Muscle layer of duodenum (tissue), 2 donors: Measurements from ENCODE around the gene INPP4B.

Source experiments
- H3K27ac ChIP-seq: one replicate; pipeline ENCODE4 v1.7.0; 2013; ENCODE audit warnings: mild to moderate bottlenecking, low read length
- H3K27me3 ChIP-seq: one replicate; pipeline ENCODE4 v1.7.0; 2013; ENCODE audit warnings: low read depth, mild to moderate bottlenecking, control low read depth, low read length
- H3K36me3 ChIP-seq, 2 donors: one replicate each; pipeline ENCODE4 v1.7.0; 2013; ENCODE audit warnings: low read length in 2 of 2, control low read depth in 1 of 2, mild to moderate bottlenecking in 1 of 2; ENCODE audit not compliant: insufficient read depth in 2 of 2, control insufficient read depth in 1 of 2
- H3K4me1 ChIP-seq, 2 donors: one replicate each; pipeline ENCODE4 v1.7.0; 2013; ENCODE audit warnings: low read length in 2 of 2, mild to moderate bottlenecking in 2 of 2, control low read depth in 1 of 2, moderate library complexity in 1 of 2; ENCODE audit not compliant: insufficient read depth in 2 of 2, control insufficient read depth in 1 of 2
- H3K4me3 ChIP-seq, 2 donors: one replicate each; pipeline ENCODE4 v1.7.0; 2013; ENCODE audit warnings: low read length in 2 of 2, low read depth in 1 of 2, mild to moderate bottlenecking in 1 of 2
- H3K9me3 ChIP-seq, 2 donors: one replicate each; pipeline ENCODE4 v1.7.0; 2013; ENCODE audit warnings: low read length in 2 of 2, control low read depth in 1 of 2, mild to moderate bottlenecking in 1 of 2; ENCODE audit not compliant: control insufficient read depth in 1 of 2
- donor health status: healthy.

INPP4B gene

GRCh38 chr4:142420311-142421095 is 425.6 kb downstream of the INPP4B start:
- Histone ChIP-seq H3K27ac (no peak overlapping the region), H3K4me3 (no peak overlapping the region), H3K4me1 (no peaks in the 10 kb centered on the region)

GRCh38 chr4:142419712-142420111 is 426.4 kb downstream of the INPP4B start:
- Histone ChIP-seq H3K4me3 (no peak overlapping the region), H3K4me1 (no peaks in the 10 kb centered on the region), H3K9me3 (no peaks in the 10 kb centered on the region), H3K36me3 (no peaks in the 10 kb centered on the region), H3K27me3 (no peaks in the 10 kb centered on the region), H3K27ac (no peak overlapping the region)

More at GRCh38 chr4:142420311-142421095, 425.6 kb downstream of the INPP4B start:
- Histone ChIP-seq H3K36me3 (no peaks in the 10 kb centered on the region), H3K27me3 (no peaks in the 10 kb centered on the region), H3K9me3 (no peaks in the 10 kb centered on the region)

GRCh38 chr4:142418697-142419096 is 427.4 kb downstream of the INPP4B start:
- Histone ChIP-seq H3K4me1 (no peaks in the 10 kb centered on the region), H3K36me3 (no peaks in the 10 kb centered on the region), H3K9me3 (no peaks in the 10 kb centered on the region), H3K27me3 (no peaks in the 10 kb centered on the region), H3K4me3 (no peak overlapping the region), H3K27ac (no peak overlapping the region)

- Histone ChIP-seq H3K27me3 (no peaks in the 10 kb centered on the region), H3K9me3 (no peaks in the 10 kb centered on the region), H3K4me3 (no peak overlapping the region), H3K4me1 (no peaks in the 10 kb centered on the region), H3K36me3 (no peaks in the 10 kb centered on the region), H3K27ac (no peak overlapping the region)
Measured at GRCh38 chr4:142416711-142417275, 429.3 kb downstream of the INPP4B start.

GRCh38 chr4:142416121-142416520 is 430.0 kb downstream of the INPP4B start:
- no peaks in the 10 kb centered on the region for H3K9me3 ChIP-seq
- no peak overlapping the region for H3K27ac ChIP-seq
- H3K36me3 ChIP-seq, result no peaks in the 10 kb centered on the region
- H3K4me3 ChIP-seq, result no peak overlapping the region
- H3K4me1 ChIP-seq, result no peaks in the 10 kb centered on the region
- no peaks in the 10 kb centered on the region for H3K27me3 ChIP-seq

- no peaks in the 10 kb centered on the region for H3K4me1 ChIP-seq
- H3K27ac ChIP-seq, result no peak overlapping the region
- H3K4me3 ChIP-seq, result no peak overlapping the region
- no peaks in the 10 kb centered on the region for H3K9me3 ChIP-seq
- no peaks in the 10 kb centered on the region for H3K27me3 ChIP-seq
- H3K36me3 ChIP-seq, result no peaks in the 10 kb centered on the region
Measured at GRCh38 chr4:142414366-142414990, 431.6 kb downstream of the INPP4B start.

- no peak overlapping the region for H3K4me3 ChIP-seq
- no peaks in the 10 kb centered on the region for H3K36me3 ChIP-seq
- no peaks in the 10 kb centered on the region for H3K27me3 ChIP-seq
- H3K9me3 ChIP-seq, result no peaks in the 10 kb centered on the region
- H3K4me1 ChIP-seq, result no peaks in the 10 kb centered on the region
- no peak overlapping the region for H3K27ac ChIP-seq
Measured at GRCh38 chr4:142413485-142413884, 432.6 kb downstream of the INPP4B start.

- Histone ChIP-seq H3K4me3 (no peak overlapping the region), H3K27ac (no peak overlapping the region), H3K9me3 (no peaks in the 10 kb centered on the region), H3K4me1 (no peaks in the 10 kb centered on the region), H3K36me3 (no peaks in the 10 kb centered on the region), H3K27me3 (no peaks in the 10 kb centered on the region)
Measured at GRCh38 chr4:142411993-142412392, 434.1 kb downstream of the INPP4B start.

- H3K27ac ChIP-seq, result no peak overlapping the region
- no peaks in the 10 kb centered on the region for H3K27me3 ChIP-seq
- H3K36me3 ChIP-seq, result peaks cover 0 to 3% of the 10 kb centered on the region in 2 donors
- H3K4me1 ChIP-seq, result peaks cover 6 to 23% of the 10 kb centered on the region in 2 donors
- H3K4me3 ChIP-seq, result no peak overlapping the region
- H3K9me3 ChIP-seq, result no peaks in the 10 kb centered on the region
Measured at GRCh38 chr4:142408003-142408441, 438.1 kb downstream of the INPP4B start.

- H3K4me1 ChIP-seq, result peaks cover 6 to 23% of the 10 kb centered on the region in 2 donors
- no peaks in the 10 kb centered on the region for H3K9me3 ChIP-seq
- no peak overlapping the region for H3K4me3 ChIP-seq
- H3K27ac ChIP-seq, result no peak overlapping the region
- no peaks in the 10 kb centered on the region for H3K27me3 ChIP-seq
- peaks cover 0 to 3% of the 10 kb centered on the region in 2 donors for H3K36me3 ChIP-seq
Measured at GRCh38 chr4:142407596-142407995, 438.5 kb downstream of the INPP4B start.

GRCh38 chr4:142406917-142407501 is 439.1 kb downstream of the INPP4B start:
- Histone ChIP-seq H3K4me1 (peaks cover 6 to 23% of the 10 kb centered on the region in 2 donors), H3K4me3 (no peak overlapping the region), H3K27me3 (no peaks in the 10 kb centered on the region), H3K9me3 (no peaks in the 10 kb centered on the region), H3K27ac (no peak overlapping the region), H3K36me3 (peaks cover 0 to 3% of the 10 kb centered on the region in 2 donors)
